Stimulated activated CD4-positive, alpha-beta T cell treated with anti-CD3 and anti-CD28 coated beads, TNF-alpha, amount 100 ng/mL, for 1 hour (primary cell): ENCODE results near the gene WDR83.
A peak's percentile ranks its signal among the peaks of the same experiment; 100 is the strongest.
"Not testable (repeated sequence)": the region's sequence is repeated elsewhere in the genome, so short reads cannot be mapped to it uniquely, and the experiment has no call there.

Experiments
- DNase-seq, 3 donors: peaks; one replicate each; pipeline ENCODE4 v3.0.0-alpha.2; 2020; ENCODE audit warnings: low read depth in 3 of 3, low spot score in 1 of 3

The WDR83 gene

DNA sequence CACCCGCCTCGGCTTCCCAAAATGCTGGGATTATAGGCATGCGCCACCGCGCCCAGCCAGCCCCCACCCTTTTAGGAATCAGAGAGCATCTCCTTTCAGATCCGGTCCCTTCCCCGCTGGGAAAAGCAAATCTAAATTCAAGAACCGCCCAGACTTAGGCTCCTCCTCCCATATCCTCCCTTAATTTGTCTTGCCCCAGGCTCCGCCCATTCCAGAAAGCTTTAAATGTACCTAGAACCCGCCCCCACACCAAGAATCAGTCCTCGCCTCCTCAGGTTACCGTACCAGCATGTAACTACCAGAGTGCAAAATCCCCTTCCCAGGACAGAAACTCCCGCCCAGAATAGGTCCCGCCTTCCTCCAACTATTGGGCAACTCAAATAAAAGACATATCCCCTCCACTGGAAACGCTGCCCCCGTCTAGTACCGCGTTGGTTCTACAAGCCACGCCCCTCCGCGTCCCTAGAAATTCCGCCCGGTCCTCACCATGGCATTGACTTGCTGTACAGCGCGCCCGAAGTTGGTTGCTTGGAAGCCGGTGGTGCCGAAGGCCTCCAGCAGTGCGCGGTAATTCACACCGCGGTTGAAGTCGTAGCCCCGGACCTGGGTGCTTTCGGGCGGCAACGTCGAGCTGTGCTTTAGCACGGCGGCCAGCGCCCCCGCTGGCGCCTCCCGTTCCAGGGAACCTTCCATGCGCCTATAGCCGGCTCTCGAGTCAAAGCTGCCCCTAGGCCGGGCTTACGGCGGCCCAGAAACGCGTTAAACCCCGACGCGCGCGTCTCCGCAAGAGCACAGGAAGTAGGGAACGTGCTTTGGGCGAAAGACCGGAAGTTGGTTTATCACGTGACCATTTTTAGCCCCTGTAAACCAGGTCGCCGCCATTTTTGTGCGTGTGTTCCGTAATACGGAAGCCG, 14.7 kb downstream of the WDR83 start, which contains the start of gene DHPS:
Gene DHPS (minus strand): TSS at position 807 of the 914 bp plus-strand sequence. CDS start 114 bp downstream, at position 693.
- peak; percentile 74 to 81 (median 76) for DNase-seq

DNA sequence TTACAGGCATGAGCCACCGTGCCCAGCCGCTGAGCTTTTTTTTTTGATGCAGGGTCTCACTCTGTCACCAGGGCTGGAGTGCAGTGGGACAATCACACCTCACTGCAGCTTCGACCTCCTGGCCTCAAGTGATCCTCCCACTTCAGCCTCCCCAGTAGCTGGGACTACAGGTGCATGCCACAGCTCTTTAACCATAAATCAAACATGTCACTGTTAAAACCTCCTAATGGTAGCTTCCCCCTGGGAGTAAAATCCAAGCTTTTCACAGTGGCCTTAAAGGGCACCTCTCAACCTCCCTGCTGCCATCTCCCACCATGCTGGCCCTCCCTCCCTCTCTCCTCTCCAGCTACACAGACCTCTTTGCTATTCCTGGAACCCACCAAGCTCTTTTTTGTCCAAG, 19.2 kb downstream of the WDR83 start:
- DNase-seq: no peak

DNA sequence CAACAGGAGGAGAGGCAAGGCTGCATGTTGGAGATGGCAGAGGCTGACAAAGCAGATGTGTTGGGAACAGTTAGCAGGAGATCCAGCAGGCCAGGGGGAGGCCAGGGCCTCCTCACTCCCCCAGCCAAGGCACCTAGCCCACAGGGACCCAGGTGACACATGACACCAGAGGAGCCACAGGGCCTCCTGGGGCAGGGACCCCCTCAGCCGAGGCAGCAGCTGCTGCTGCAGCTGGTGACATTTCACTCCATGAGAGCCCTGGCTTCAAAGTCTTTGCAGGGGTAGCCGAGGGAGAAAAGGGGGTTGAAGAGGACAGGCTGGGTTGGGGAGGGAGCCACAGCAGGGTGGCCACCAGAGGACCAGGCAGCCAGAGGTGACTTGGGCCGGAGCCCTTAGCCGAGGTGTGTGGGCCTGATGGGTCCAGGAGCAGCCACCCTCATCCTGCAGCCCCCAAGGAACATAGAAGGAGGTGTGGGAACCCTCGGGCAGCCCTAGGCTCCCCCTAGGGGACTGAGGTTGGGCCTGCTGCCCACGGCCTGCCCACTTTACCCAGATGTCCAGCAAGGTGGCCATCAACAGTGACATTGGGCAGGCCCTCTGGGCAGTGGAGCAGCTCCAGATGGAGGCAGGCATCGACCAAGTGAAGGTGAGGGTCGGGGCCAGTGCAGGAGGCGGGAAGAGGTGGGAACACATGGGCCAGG, 21.0 kb downstream of the WDR83 start, which contains the start of gene GNG14:
Gene GNG14 (plus strand): TSS at position 503 of the 701 bp plus-strand sequence. CDS start 51 bp downstream, at position 554.
- no peak for DNase-seq

DNA sequence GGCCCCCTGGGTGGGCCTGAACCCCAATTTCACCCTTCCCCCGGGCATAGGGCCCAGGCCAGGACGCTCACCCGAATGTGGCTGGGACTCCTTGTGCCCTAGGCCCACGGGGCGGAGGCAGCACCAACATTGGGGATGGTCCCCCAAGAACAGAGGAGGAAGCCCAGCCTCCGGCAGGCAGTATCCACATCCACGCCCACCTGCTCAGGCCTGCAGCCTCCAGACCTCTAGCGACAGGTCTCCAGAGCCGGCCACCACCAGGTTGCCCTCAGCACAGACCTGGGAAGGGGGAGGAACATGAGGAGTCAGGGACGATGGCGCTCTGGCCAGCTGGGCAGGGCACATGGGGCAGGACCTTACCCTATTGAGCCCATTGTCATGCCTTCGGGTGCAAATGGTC, 22.4 kb downstream of the WDR83 start:
- DNase-seq: no peak

DNA sequence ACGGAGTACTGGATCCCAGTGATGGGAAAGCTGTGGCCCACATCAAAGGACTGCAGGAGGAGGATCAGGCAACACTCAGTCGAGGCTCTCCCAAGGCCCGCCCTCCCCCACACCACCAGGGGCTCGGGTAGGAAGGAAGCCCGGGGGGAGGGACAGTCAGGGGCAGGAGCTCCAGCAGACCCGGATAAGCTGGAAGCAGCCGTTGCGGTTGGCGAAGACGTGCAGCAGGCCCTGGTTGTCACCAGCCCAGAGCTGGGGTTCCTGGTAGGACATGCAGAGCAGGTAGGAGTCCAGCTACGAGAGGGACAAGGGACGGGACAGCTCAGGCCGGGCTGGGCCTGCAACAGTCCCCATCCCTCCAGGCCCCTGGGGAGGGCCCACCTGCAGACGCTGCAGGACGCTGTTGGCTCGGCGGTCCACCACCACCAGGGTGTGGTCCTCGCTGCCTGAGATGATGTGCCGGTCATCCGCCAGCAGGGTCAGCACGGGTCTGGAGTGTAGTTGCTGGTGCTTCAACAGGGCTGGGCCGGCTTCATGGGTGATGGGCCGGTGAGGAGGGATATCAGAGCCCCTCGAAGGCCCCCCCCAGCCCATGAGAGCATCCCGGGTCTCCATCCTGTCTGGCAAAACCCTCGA, 23.1 kb downstream of the WDR83 start:
- no peak for DNase-seq

DNA sequence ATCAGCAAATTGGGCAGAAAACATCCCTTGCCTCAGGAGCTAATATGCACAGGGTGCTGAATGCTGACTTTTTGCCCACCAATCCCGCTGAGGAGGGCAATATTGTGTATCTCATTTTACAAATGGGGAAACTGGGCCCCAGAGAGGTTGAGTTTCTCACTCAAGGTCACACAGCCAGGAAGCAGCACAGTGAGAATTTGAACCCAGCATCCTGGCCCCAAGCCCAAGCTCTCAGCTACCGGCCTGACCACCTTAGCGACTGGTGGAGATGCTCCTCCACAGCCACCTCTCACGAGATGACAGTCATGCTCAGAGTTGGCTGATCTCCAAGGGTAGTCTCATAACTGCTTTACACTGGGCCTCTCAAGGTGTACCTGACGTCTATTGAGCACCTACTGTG, 26.4 kb downstream of the WDR83 start:
- DNase-seq: no peak

DNA sequence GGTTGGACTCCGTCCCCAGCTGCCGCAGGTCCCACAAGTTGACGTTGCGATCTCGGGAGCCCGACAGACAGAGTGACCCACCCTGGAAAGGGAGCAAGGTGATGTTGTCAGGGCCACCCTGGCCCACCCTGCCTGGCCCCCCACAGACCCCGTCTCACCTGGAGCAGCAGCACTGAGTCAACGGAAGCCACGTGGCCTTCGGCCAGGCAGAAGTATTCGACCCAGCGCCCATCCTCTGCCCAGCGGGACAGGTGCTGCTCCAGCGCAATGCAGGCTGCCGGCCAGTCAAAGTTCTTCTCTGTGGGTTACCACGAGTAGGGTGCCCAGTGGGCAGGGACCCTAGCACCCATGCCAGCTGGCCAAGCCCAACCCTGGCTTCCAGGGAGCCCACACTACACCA, 28.0 kb downstream of the WDR83 start:
- no peak for DNase-seq

DNA sequence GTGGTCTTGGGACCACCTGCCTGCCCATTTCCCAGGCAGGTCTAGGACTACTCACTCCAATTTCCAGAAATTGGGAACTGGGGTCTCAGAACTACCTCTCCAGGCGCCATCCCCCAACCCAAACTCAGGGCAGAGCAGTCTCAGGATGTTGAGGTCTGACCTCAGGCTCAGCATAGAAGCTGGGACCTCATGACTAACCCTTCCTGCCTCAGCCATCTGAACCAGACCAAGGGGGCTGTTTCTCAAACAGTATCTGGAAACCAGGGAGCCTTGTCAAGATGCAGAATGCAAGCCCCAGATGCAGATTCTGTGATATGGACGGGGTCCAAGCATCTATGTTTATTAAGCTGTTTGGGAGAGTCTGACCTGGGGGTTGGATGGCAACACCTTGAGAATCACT, 28.5 kb downstream of the WDR83 start:
- no peak for DNase-seq

DNA sequence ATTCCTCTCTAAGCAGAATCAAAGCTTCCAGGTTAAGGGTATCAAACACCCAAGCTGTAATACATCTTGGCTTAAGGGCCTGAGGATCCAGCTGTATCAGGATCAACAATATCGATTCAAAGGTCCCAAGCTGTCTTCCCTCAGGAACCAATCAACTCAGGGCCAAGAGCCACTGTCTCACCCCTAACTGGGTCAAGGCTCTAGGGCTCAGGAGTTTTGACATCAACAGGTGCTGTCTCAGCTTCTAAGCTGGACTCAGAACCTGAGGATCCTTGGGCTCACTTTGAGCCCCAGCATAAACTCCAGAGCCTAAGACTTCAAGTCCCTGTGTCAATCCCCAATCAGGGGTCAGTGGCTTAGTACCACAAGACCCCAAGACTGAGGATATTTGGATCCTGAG, 28.9 kb downstream of the WDR83 start:
- no peak for DNase-seq

DNA sequence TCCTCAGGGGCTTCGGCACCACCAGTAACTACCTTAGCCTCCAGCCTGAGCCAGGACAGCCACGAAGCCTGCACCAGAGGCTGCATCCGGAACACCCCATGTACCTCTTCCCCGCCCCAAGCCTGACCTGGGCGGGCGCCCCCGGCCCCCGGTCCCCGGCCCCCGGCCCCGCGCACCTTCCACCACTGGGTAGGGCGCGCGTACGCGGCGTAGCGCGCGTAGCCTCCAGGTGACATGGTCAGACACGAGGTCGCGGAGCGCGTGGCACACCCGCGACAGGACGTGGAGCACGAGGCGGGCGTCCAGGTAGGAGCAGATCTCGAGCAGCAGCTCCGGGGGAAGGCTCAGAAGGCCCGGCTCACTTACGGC, 29.4 kb downstream of the WDR83 start:
- DNase-seq: no peak

DNA sequence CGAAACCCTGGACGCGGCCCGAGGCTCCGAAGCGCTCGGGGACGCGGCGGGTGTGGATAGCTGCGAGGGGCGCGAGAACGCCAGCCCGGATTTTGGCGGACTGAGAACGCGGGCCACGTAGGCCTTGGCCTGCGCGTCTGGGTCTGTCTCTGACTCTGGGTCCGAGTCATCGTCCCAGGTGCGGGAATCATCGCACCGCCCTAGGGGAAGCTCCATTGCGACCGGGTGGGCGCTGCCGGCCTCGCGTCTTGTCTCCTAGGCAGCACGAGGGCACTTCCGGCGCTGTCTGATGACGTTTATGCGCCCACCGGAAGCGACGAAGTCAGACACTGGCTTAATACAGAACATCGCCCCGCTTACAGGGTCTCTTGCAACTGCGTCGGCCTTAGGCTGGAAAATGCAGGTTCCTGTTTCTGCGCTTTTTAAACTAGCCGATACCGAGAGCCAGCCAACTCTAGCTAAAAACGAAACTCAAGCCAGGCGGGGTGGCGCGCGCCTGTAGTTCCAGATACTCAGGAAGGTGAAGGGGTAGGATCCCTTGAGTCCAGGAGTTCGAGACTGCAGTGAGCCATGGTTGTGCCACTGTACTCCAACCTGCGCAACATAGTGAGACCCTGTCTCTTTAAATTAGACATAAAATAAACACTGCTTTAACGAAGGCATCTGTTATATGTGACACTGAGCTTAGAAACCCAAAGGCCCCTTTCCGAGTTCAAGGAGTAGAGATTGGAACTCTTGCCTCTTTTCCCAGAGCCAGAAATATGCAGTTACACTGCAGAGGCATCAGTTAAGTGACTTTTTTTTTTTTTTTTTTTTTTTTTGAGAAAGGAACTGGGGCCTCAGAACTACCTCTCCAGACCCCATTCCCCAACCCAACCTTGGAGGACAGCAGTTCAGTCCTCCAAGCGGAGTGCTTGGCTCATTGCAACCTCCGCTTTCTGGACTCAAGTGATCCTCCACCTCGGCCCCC, 30.0 kb downstream of the WDR83 start, which contains the start of gene FBXW9:
Gene FBXW9 (minus strand): TSS at position 266 of the 970 bp plus-strand sequence. CDS start 50 bp downstream, at position 216.
- peak; percentile 90 to 99 (median 91) for DNase-seq

DNA sequence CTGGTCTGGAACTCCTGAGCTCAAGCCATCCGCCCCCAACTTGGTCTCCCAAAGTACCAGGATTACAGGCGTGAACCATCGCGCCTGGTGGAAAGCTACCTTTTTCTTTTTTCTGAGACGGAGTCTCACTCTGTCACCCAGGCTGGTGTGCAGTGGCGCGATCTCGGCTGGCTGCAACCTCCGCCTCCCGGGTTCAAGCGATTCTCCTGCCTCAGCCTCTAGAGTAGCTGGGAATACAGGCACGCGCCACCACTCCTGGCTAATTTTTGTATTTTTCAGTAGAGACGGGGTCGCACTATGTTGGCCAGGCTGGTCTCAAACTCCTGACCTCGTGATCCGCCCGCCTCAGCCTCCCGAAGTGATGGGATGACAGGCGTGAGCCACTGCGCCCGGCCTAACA, 30.8 kb downstream of the WDR83 start:
- not testable (repeated sequence) for DNase-seq

DNA sequence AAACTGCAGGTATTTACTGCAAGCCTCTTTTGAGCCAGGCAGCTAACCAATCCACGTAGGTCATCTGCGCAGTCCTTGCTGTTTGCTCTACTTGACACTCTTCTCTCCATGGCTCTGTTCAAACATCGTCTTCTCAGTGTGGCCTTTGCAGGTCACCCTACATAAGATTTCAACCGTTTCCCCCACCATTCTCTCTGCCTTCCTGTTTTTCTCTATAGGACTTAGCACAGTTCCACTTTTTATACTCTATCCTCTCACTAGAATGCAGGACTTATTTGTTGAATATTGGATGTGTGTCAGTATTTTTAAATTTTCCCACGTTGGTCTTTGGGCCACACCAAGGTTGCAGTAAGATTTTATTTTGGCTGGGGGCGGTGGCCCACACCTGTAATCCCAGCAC, 31.5 kb downstream of the WDR83 start:
- no peak for DNase-seq

DNA sequence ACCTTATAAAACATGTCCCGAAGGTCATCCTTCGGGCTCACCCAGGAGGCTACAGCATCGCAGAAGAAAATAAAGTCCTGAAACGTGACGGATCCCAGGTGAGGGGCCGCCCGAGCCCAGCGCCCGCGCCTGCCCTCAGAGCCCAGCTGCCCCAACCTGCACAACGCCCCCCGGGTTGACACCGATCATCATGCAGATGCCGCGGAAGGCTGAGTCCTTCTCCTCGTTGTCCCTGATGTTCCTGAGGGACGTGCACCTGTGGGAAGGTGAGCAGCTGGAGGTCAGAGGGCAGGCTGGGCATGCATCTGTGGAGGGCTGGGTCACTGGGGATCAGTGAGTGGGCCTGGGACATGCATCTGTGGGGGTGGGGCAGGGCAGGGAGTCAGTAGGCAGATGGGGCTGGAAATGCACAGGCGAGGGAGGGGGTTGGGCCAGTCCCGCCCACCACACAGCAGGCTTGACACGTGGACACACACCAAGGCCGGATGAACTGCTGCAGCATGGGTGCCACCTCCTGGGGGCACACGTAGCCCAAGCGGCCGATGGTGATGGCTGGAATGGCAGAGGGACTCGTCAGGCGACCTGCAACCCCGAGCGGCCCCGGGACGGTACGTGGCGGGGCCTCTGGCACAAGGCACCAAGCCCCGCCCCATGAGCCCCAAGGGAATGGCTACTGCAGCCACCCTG, 35.1 kb downstream of the WDR83 start:
- no peak for DNase-seq

DNA sequence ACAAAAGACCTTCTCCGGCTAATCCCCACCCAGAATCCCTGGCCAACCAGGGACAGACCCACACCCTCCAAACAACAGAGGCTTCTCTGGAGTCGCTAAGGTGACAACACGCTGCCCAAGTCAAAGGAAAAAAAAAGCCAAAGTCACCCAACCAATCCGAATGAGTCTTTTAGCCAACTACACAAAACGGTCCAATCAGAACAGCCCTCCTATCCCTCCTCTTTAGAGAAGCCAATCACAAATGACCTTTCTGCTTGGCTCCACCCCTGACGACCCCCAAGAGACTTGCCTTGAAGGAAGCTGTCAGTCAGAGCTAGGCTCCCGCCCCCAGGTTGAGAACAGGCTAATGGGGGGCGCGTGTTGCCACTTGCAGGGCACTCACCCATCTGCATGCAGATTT, 36.4 kb downstream of the WDR83 start:
- no peak for DNase-seq

DNA sequence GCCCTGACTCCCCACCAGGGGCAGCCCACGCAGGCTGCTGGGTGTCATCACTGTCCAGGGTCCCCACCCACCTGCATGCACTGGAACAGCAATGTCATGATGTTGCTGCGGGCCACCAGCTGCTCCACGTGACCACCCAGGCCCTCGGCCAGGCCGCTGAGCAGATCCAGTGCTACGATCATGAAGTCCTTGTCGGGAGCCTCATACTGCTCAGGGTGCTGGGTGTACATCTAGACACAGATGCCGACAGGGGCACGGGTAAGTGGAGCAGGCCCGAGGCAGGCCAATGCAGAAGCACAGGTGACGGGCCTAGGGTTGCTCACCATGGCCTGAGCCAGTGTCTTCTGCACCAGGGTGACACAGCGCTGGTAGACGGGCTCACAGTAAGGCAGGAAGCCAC, 38.6 kb downstream of the WDR83 start:
- DNase-seq: no peak

DNA sequence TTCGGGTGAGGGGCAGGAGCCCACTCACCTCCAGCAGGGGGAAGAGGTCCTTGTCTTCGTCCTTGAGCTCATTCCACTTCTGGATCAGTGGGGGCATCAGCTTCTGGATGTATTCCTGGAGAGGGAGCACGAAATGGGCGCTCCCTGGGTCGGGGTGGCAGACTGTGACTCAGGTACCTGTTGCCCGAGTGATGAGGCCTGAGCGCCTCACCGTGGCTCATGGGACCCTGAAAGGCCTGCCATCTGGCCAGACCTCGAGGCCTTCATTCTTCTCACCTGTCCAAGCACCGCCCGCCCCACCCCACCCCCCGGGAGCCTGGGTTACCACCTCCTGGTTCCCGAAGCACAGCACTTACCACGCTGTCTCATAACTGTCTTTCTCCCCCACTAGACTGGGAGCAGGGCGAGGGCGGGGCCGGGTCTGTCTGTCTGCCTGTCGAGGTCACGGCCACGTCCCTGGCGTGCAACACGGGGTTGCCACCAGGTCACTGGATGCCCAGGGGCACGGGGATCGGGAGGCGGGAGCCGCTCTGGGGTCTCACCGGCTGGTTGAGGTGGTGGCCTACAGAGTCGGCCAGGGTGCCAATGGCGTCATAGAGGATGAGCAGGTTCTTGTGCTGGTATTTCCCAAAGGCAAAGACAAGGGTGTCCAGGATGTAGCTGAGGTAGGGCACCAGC, 39.2 kb downstream of the WDR83 start:
- DNase-seq: no peak

DNA sequence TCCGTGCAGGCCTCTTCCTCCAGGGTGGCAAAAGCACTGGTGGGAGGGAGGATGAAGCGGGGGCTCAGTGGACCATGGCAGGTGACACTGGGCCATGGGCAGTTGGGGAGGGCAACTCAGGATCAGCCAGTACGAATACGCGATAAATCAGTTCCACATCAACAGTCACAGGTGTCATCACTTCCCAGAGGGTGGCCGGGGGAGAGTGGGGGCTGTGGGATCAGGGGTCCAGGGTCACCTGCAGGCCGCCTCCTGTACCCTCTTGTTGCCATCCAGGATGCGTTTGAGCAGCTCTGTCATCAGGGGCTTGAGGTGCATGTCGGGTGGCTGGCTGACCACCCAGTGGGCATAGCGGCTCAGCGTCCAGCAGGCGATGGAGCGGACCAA, 39.7 kb downstream of the WDR83 start:
- no peak for DNase-seq

DNA sequence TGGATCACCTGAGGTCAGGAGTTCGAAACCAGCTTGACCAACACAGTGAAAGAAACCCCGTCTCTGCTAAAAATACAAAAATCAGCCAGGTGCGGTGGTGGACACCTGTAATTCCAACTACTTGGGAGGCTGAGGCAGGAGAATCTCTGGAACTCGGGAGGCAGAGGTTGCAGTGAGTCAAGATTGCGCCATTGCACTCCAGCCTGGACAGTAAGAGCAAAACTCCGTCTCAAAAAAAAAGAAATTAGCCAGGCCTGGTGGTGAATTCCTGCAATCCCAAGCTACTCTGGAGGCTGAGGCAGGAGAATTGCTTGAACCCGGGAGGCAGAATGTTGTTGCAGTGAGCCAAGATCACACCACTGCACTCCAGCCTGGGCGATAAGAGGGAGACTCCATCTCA, 42.0 kb downstream of the WDR83 start:
- no peak for DNase-seq
